Calu3 (cell line): ENCODE measurements around the gene STX8. TPM values are rescaled to one million over a fixed set of nuclear protein-coding genes. Genes with fewer than 3 reads are reported as not detected.

ENCODE experiments used
- BruUV-seq: library from RNA; stranded (reverse); fragments of 400-500 nt; replicated peaks from 2 replicates; lab custom pipeline; 2021; lab: Mats Ljungman, UMichigan
- CTCF ChIA-PET: fragments of 300-600 bp; sonication (Branson Sonifier 250); formaldehyde crosslinking; loops from one replicate; lab custom pipeline; 2022; ENCODE audit warnings: antibody characterized with exemption; lab: Charles Lee
- DNase-seq: peaks from one replicate; pipeline ENCODE4 v3.0.0; 2022
- H3K27ac Mint-ChIP-seq: one replicate; pipeline ENCODE4 v1.8.0; 2022; ENCODE audit warnings: mixed read lengths; ENCODE audit not compliant: unreplicated experiment
- H3K27me3 Mint-ChIP-seq: one replicate; pipeline ENCODE4 v1.8.0; 2022; ENCODE audit warnings: mixed read lengths; ENCODE audit not compliant: unreplicated experiment
- H3K36me3 Mint-ChIP-seq: one replicate; pipeline ENCODE4 v1.8.0; 2022; ENCODE audit warnings: mild to moderate bottlenecking, moderate library complexity, mixed read lengths; ENCODE audit not compliant: insufficient read depth, unreplicated experiment
- H3K4me1 Mint-ChIP-seq: one replicate; pipeline ENCODE4 v1.8.0; 2022; ENCODE audit warnings: mild to moderate bottlenecking, low read depth, mixed read lengths; ENCODE audit not compliant: unreplicated experiment
- H3K4me3 Mint-ChIP-seq: one replicate; pipeline ENCODE4 v1.8.0; 2022; ENCODE audit warnings: mild to moderate bottlenecking, low read depth, moderate library complexity, mixed read lengths; ENCODE audit not compliant: unreplicated experiment
- H3K9me3 Mint-ChIP-seq: one replicate; pipeline ENCODE4 v1.8.0; 2022; ENCODE audit warnings: low read depth, mixed read lengths; ENCODE audit not compliant: unreplicated experiment
- intact Hi-C: fragments of 100-400 bp; cut with micrococcal nuclease; formaldehyde crosslinking; loops from one replicate; pipeline ENCODE4 v1.10.0; 2022; ENCODE audit not compliant: unreplicated experiment
- total RNA-seq: library from RNA; stranded (reverse); gene quantifications from 2 replicates; pipeline ENCODE4 v1.2.3, GENCODE V29; 2022
- TF ChIP-seq, protein P1 (sequence below): fragments of 200-600 bp; IDR thresholded peaks from one replicate; pipeline ENCODE4 v1.8.0; 2022; ENCODE audit warnings: antibody characterized with exemption; ENCODE audit not compliant: unreplicated experiment

STX8 gene
- total RNA-seq, 1 experiment from 2014 or later: 32.4 TPM

DNA sequence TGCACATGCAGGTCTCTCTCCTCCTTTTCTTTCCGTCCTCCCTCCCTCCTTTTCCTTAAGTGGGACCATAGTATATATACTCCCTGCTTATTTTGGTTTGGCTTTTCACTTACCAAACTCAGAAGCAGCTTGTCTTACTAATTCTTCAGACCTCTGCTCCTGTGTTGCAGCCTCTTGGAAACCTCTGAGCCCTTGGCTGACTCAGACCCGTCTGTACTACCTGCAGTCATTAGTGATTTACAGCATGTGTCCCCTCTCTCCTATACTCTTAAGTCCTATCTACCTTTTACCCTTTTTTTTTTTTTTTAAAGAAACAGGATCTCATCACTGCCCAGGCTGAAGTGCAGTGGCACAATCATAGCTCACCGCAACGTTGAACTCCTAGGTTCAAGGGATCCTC, 207.0 kb downstream of the STX8 start:
- no TSS peak for BruUV-seq
- TF ChIP-seq, protein P1, sequence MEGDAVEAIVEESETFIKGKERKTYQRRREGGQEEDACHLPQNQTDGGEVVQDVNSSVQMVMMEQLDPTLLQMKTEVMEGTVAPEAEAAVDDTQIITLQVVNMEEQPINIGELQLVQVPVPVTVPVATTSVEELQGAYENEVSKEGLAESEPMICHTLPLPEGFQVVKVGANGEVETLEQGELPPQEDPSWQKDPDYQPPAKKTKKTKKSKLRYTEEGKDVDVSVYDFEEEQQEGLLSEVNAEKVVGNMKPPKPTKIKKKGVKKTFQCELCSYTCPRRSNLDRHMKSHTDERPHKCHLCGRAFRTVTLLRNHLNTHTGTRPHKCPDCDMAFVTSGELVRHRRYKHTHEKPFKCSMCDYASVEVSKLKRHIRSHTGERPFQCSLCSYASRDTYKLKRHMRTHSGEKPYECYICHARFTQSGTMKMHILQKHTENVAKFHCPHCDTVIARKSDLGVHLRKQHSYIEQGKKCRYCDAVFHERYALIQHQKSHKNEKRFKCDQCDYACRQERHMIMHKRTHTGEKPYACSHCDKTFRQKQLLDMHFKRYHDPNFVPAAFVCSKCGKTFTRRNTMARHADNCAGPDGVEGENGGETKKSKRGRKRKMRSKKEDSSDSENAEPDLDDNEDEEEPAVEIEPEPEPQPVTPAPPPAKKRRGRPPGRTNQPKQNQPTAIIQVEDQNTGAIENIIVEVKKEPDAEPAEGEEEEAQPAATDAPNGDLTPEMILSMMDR: no peak
- DNase-seq: no peak
- H3K27ac Mint-ChIP-seq: no peak overlapping the region
- CTCF ChIA-PET: interaction anchor here (0.7 kb wide), 1 partner anchor 640 kb away, joined by 4 read pairs; no protein-coding TSS in a partner anchor
- H3K36me3 Mint-ChIP-seq: no peaks in the 10 kb centered on the region
- no peaks in the 10 kb centered on the region for H3K9me3 Mint-ChIP-seq
- intact Hi-C loops: no loop called here
- H3K4me1 Mint-ChIP-seq: peaks cover 11% of the 10 kb centered on the region
- H3K4me3 Mint-ChIP-seq: no peak overlapping the region
- no peaks in the 10 kb centered on the region for H3K27me3 Mint-ChIP-seq

DNA sequence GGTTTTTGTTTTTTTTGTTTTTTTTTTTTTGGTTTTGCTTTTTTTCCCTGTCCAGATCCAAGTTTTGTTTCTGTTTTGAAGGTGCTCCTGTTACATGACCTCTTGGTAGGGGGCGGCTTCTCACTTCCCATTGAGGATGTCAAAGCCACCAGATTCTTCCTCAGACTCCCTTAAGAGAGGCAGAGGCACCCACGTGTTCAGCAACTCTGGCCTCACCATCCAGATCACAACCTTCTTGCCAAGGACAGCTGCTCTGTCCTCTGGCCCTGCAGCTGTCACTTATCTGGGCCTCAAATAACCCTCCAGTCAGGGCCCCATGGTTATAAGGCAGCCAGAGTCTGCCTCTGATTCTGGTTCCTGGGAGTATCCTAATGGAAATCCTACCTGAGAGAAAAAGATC, 208.5 kb downstream of the STX8 start:
- Mint-ChIP-seq H3K27ac (no peak overlapping the region), H3K27me3 (no peaks in the 10 kb centered on the region), H3K36me3 (no peaks in the 10 kb centered on the region), H3K4me1 (peaks cover 11% of the 10 kb centered on the region), H3K9me3 (no peaks in the 10 kb centered on the region), H3K4me3 (no peak overlapping the region)
- no TSS peak for BruUV-seq
- no peak for DNase-seq
- TF ChIP-seq, protein P1: no peak
- intact Hi-C loops: no loop called here
- CTCF ChIA-PET: no interaction called here

DNA sequence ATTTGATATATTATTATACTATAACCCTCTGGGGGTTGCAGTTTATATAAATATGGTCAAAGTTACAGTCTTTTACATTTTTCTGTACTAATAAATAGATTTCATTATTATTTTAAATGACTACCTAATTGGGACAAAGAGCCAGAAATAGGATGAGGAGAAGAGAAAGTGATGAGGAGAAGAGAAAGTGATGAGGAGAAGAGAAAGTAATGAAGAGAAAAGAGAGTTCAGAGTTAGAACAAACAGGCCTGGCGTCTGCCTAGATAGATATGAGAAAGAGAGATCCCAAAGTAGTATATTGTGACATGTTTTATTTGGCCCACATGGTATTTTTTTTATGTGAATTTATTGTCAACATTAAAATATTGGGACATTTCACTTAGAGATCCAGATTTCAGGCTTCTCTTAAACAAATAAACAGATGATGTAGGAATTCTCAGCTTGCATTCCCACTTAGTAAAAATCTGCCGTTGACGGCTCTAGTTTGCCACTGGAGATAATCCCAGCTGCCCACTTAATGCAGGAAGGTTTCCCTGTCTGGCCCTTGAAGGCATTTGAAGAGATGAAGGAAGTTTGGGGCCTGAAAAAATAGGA, 210.7 kb downstream of the STX8 start:
- no peak overlapping the region for H3K4me3 Mint-ChIP-seq
- CTCF ChIA-PET: no interaction called here
- no peak for DNase-seq
- no peaks in the 10 kb centered on the region for H3K27me3 Mint-ChIP-seq
- intact Hi-C loops: no loop called here
- TF ChIP-seq, protein P1: no peak
- H3K36me3 Mint-ChIP-seq: no peaks in the 10 kb centered on the region
- H3K9me3 Mint-ChIP-seq: no peaks in the 10 kb centered on the region
- H3K27ac Mint-ChIP-seq: no peak overlapping the region
- H3K4me1 Mint-ChIP-seq: peaks cover 8% of the 10 kb centered on the region
- no TSS peak for BruUV-seq

DNA sequence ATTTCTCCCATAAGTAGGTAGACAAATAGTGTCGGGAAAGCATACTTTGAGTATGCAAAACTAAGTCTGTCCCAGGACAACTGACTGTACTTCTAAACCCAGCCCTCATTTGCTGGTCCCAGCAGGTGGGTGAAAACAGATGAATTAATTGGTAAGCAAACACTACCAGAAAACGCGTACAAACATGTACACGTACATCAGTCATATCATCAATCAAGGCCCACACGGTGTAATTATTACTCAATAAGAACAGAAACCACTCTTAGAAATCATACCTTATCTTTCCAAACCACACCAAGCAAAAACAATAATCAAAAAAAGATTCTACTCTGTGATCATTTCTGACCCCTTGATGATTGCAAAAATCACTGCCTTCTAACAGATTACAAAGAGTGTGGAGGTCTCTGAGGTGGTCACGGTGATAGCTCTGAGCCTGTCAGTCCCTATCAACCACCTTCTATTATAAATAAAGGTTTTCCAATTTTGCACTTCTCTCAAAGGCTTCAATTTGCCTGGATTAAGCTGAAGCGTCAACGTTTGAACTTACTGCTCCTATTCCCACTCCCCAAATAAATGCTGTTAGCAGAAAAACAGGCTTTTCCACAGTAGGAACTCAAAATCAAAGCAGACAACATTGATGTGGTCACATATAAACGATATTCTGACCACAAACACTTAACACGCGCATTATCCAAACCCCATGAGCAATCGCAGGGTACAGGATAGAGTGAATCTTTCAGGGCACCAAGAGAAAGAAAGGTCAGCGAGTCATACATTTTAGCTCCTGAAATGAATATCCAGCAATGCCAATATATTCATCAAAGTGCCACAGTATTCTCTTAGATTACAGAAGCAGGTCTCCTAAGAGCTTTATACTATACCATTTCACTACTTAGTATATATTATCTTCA, 211.9 kb downstream of the STX8 start:
- Mint-ChIP-seq H3K9me3 (no peaks in the 10 kb centered on the region), H3K36me3 (peaks cover 4% of the 10 kb centered on the region), H3K4me3 (no peak overlapping the region), H3K4me1 (peaks cover 8% of the 10 kb centered on the region), H3K27ac (no peak overlapping the region), H3K27me3 (no peaks in the 10 kb centered on the region)
- no TSS peak for BruUV-seq
- intact Hi-C loops: no loop called here
- DNase-seq: no peak
- TF ChIP-seq, protein P1: no peak
- CTCF ChIA-PET: no interaction called here
